CD14-positive monocyte (primary cell): Measurements from ENCODE around the gene LAS1L. TPM values are rescaled to one million over a fixed set of nuclear protein-coding genes. Genes with fewer than 3 reads are reported as not detected.

ENCODE experiments used
- DNase-seq, 3 donors: peaks; one replicate each; pipeline ENCODE4 v3.0.0-alpha.2; 2011 to 2022
- H2AFZ ChIP-seq: 2 replicates; pipeline ENCODE4 v1.6.0; 2012; ENCODE audit warnings: mild to moderate bottlenecking, low read depth, low read length, inconsistent platforms; ENCODE audit not compliant: insufficient read depth, poor library complexity, severe bottlenecking
- H3K27ac ChIP-seq, 2 donors: 1 replicate in 1 of 2; 2 replicates in 1 of 2; pipeline ENCODE4 v1.5.1; 2012 to 2013; ENCODE audit warnings: low read length in 2 of 2, control low read depth in 1 of 2, inconsistent platforms in 1 of 2, low read depth in 1 of 2, mild to moderate bottlenecking in 1 of 2
- H3K27me3 ChIP-seq, 2 donors: one replicate each; pipeline versions ENCODE4 v1.6.0 to v1.6.1; 2011 to 2013; ENCODE audit warnings: low read length in 2 of 2; ENCODE audit not compliant: control insufficient read depth in 2 of 2, insufficient read depth in 2 of 2
- H3K36me3 ChIP-seq, 2 donors: replicated peaks in 1 of 2; 1 replicate in 1 of 2; 2 replicates in 1 of 2; pipeline versions ENCODE4 v1.5.1 to v1.6.1; 2012 to 2013; ENCODE audit warnings: low read length in 2 of 2, control low read depth in 1 of 2, inconsistent platforms in 1 of 2, mild to moderate bottlenecking in 1 of 2; ENCODE audit not compliant: insufficient read depth in 2 of 2, control insufficient read depth in 1 of 2
- H3K4me1 ChIP-seq, 2 donors: 1 replicate in 1 of 2; 2 replicates in 1 of 2; pipeline versions ENCODE4 v1.5.1 to v1.6.1; 2012 to 2013; ENCODE audit warnings: low read length in 2 of 2, control low read depth in 1 of 2, inconsistent platforms in 1 of 2, mild to moderate bottlenecking in 1 of 2, moderate library complexity in 1 of 2; ENCODE audit not compliant: insufficient read depth in 2 of 2, control insufficient read depth in 1 of 2
- H3K4me2 ChIP-seq: replicated peaks from 2 replicates; pipeline ENCODE3; 2012; ENCODE audit warnings: low read length, moderate library complexity, mild to moderate bottlenecking; ENCODE audit not compliant: poor library complexity, severe bottlenecking; ENCODE audit errors: extremely low read depth
- H3K4me3 ChIP-seq, 3 experiments: fragments of 200-600 bp in 1 of 3; sonication (generic) in 1 of 3; replicated peaks in 1 of 3; 1 replicate in 2 of 3; 2 replicates in 1 of 3; pipeline ENCODE4 v1.5.1; 2011 to 2013; ENCODE audit warnings: low read length in 3 of 3, mild to moderate bottlenecking in 3 of 3, control low read depth in 2 of 3, low read depth in 2 of 3, inconsistent platforms in 1 of 3, moderate library complexity in 1 of 3
- H3K79me2 ChIP-seq: 2 replicates; pipeline ENCODE4 v1.6.0; 2012; ENCODE audit warnings: mild to moderate bottlenecking, control low read depth, inconsistent platforms, low read length, moderate library complexity; ENCODE audit not compliant: insufficient read depth
- H3K9ac ChIP-seq: 2 replicates; pipeline ENCODE4 v1.6.0; 2017; ENCODE audit warnings: low read length, mild to moderate bottlenecking; ENCODE audit not compliant: insufficient read depth, poor library complexity, severe bottlenecking
- H3K9me3 ChIP-seq, 2 donors: replicated peaks in 1 of 2; 1 replicate in 1 of 2; 2 replicates in 1 of 2; pipeline versions ENCODE4 v1.5.1 to v1.6.1; 2012 to 2013; ENCODE audit warnings: low read length in 2 of 2, control low read depth in 1 of 2; ENCODE audit not compliant: control insufficient read depth in 1 of 2, insufficient read depth in 1 of 2
- H4K20me1 ChIP-seq: 2 replicates; pipeline ENCODE4 v1.6.0; 2012; ENCODE audit warnings: mild to moderate bottlenecking, low read length, control low read depth, moderate library complexity; ENCODE audit not compliant: insufficient read depth
- H3K27ac Mint-ChIP-seq, 7 donors: one replicate each; pipeline ENCODE4 v1.8.0; 2020; ENCODE audit warnings: mild to moderate bottlenecking in 7 of 7, mixed read lengths in 7 of 7, moderate library complexity in 6 of 7, inconsistent platforms in 2 of 7
- H3K27me3 Mint-ChIP-seq, 3 donors: one replicate each; pipeline ENCODE4 v1.8.0; 2021 to 2022; ENCODE audit warnings: low read depth in 3 of 3, mild to moderate bottlenecking in 3 of 3, mixed read lengths in 3 of 3, moderate library complexity in 3 of 3, inconsistent platforms in 1 of 3
- H3K36me3 Mint-ChIP-seq, 2 donors: one replicate each; pipeline ENCODE4 v1.8.0; 2020; ENCODE audit warnings: mixed read lengths in 2 of 2, inconsistent platforms in 1 of 2, mild to moderate bottlenecking in 1 of 2
- H3K4me1 Mint-ChIP-seq: one replicate; pipeline ENCODE4 v1.8.0; 2020; ENCODE audit warnings: mild to moderate bottlenecking, mixed read lengths
- H3K4me3 Mint-ChIP-seq, 2 donors: one replicate each; pipeline ENCODE4 v1.8.0; 2020; ENCODE audit warnings: mild to moderate bottlenecking in 2 of 2, mixed read lengths in 2 of 2, moderate library complexity in 1 of 2
- H3K9me3 Mint-ChIP-seq, 7 donors: one replicate each; pipeline ENCODE4 v1.8.0; 2020 to 2022; ENCODE audit warnings: mixed read lengths in 7 of 7, mild to moderate bottlenecking in 6 of 7, moderate library complexity in 6 of 7, inconsistent platforms in 2 of 7
- CTCF ChIP-seq: fragments of 200-600 bp; IDR thresholded peaks from one replicate; pipeline ENCODE4 v1.8.0; 2022; ENCODE audit warnings: antibody characterized with exemption, mild to moderate bottlenecking
- WGBS: methylation state at CpG from one replicate; pipeline ENCODE4 v1.1.5; 2013; ENCODE audit warnings: missing lambda C conversion rate; ENCODE audit not compliant: insufficient coverage; 5-methylcytosine and 5-hydroxymethylcytosine counted together
- intact Hi-C, 2 donors: fragments of 100-400 bp; cut with micrococcal nuclease; formaldehyde crosslinking; loops; one replicate each; pipeline versions ENCODE4 v1.15.0 to v1.15.1; 2023
- polyA plus RNA-seq, 3 donors: library from polyadenylated mRNA; depleted of rRNA in 1 of 3; unstranded in 2 of 3; stranded (reverse) in 1 of 3; fragments of 300-500 nt in 2 of 3; fragments of >200 nt in 1 of 3; fragmentation: Illumina TruSeq in 2 of 3; gene quantifications; 1 replicate in 2 of 3; 2 replicates in 1 of 3; pipeline ENCODE4 v1.2.3, GENCODE V29; 2012 to 2021

Gene LAS1L
- polyA plus RNA-seq, 3 donors: 15.9 to 17.1 (median 17.1) TPM

- no peak overlapping the region for H3K27ac Mint-ChIP-seq
- no peaks in the 10 kb centered on the region for H3K27me3 ChIP-seq
- TF ChIP-seq CTCF: peak; percentile 90
- H3K36me3 ChIP-seq: peaks cover 38 to 76% of the 10 kb centered on the region in 2 donors
- peaks cover 13% of the 10 kb centered on the region for H3K79me2 ChIP-seq
- no peak overlapping the region for H2AFZ ChIP-seq
- no peak overlapping the region for H3K4me3 ChIP-seq
- no peaks in the 10 kb centered on the region for H4K20me1 ChIP-seq
- peaks cover 0 to 12% (median 0%) of the 10 kb centered on the region in 3 donors for H3K27me3 Mint-ChIP-seq
- no peak overlapping the region for H3K27ac ChIP-seq
- no peak overlapping the region for H3K4me3 Mint-ChIP-seq
- H3K9me3 Mint-ChIP-seq: peaks cover 0 to 8% (median 0%) of the 10 kb centered on the region in 7 donors
- H3K4me1 ChIP-seq: peaks cover 6 to 7% of the 10 kb centered on the region in 2 donors
- no peaks in the 10 kb centered on the region for H3K9me3 ChIP-seq
- intact Hi-C loops: no loop called here
- H3K36me3 Mint-ChIP-seq: peaks cover 30 to 49% of the 10 kb centered on the region in 2 donors
- DNase-seq: peak; percentile 20 to 27 (median 24)
- no peak overlapping the region for H3K4me2 ChIP-seq
- no CpG with 5 or more reads among the region's 9 CpGs for WGBS
- H3K4me1 Mint-ChIP-seq: peaks cover 9% of the 10 kb centered on the region
- H3K9ac ChIP-seq: no peak overlapping the region
Observed at GRCh38 chrX:65528705-65529340, 5.8 kb downstream of the LAS1L start.

- H3K4me3 ChIP-seq: no peak overlapping the region
- H3K9ac ChIP-seq: no peak overlapping the region
- H3K4me1 Mint-ChIP-seq: peaks cover 6% of the 10 kb centered on the region
- H3K27ac Mint-ChIP-seq: peak overlapping the region in 1 of 7 donors; percentile 33
- no peaks in the 10 kb centered on the region for H3K9me3 ChIP-seq
- no peak for TF ChIP-seq CTCF
- H2AFZ ChIP-seq: no peak overlapping the region
- peaks cover 32 to 53% of the 10 kb centered on the region in 2 donors for H3K36me3 Mint-ChIP-seq
- peaks cover 8% of the 10 kb centered on the region for H3K79me2 ChIP-seq
- peaks cover 44 to 81% of the 10 kb centered on the region in 2 donors for H3K36me3 ChIP-seq
- WGBS: 38% methylated on average over 2 of the region's 3 CpGs
- no peak overlapping the region for H3K27ac ChIP-seq
- no peak for DNase-seq
- H4K20me1 ChIP-seq: no peaks in the 10 kb centered on the region
- peaks cover 2 to 3% of the 10 kb centered on the region in 2 donors for H3K4me1 ChIP-seq
- H3K27me3 Mint-ChIP-seq: peaks cover 0 to 11% (median 0%) of the 10 kb centered on the region in 3 donors
- no peaks in the 10 kb centered on the region for H3K27me3 ChIP-seq
- H3K9me3 Mint-ChIP-seq: peaks cover 0 to 8% (median 0%) of the 10 kb centered on the region in 7 donors
- H3K4me2 ChIP-seq: no peak overlapping the region
- H3K4me3 Mint-ChIP-seq: no peak overlapping the region
- intact Hi-C loops: no loop called here
Observed at GRCh38 chrX:65528293-65528692, 6.3 kb downstream of the LAS1L start.
